Erythroblast (primary cell): ENCODE results near the gene CBLN4.

Experiments
- GATA1 ChIP-seq: IDR thresholded peaks from 2 replicates; pipeline ENCODE4 v1.6.1; 2011; ENCODE audit warnings: low read depth, mild to moderate bottlenecking, control low read depth, low read length, moderate library complexity
- POLR2A ChIP-seq: IDR thresholded peaks from 2 replicates; pipeline ENCODE4 v1.6.1; 2011; ENCODE audit warnings: mild to moderate bottlenecking, low read length

GRCh38 chr20:56017560-56017959 lies 12.2 kb upstream of the CBLN4 start:
- TF ChIP-seq POLR2A (no peak), GATA1 (no peak)
